ENCODE data around the gene DNAL4. TPM values are rescaled to one million over a fixed set of nuclear protein-coding genes. Genes with fewer than 3 reads are reported as not detected.

Gene DNAL4
- total RNA-seq, 4 donors from 2014 or later, result 5.8 to 14.3 (median 8.8) TPM

GRCh38 chr22:38837414-38837928 lies 43.5 kb upstream of the DNAL4 start:
- no peak for TF ChIP-seq CTCF (IDR thresholded peaks at IDR 0.05; ENCODE audit: low read depth)

- no peak for TF ChIP-seq CTCF (IDR thresholded peaks at IDR 0.05; ENCODE audit: low read depth)
These were observed 42.0 kb upstream of the DNAL4 start for GRCh38 chr22:38835888-38836301.

- TF ChIP-seq CTCF (IDR thresholded peaks at IDR 0.05; ENCODE audit: low read depth), result no peak
These were observed 41.0 kb upstream of the DNAL4 start for GRCh38 chr22:38834991-38835390.

GRCh38 chr22:38834215-38834953 lies 40.4 kb upstream of the DNAL4 start:
- no peak for TF ChIP-seq CTCF (IDR thresholded peaks at IDR 0.05; ENCODE audit: low read depth)

- no peak for TF ChIP-seq CTCF (IDR thresholded peaks at IDR 0.05; ENCODE audit: low read depth)
These were observed 39.1 kb upstream of the DNAL4 start for GRCh38 chr22:38833061-38833460.

GRCh38 chr22:38832005-38832978 lies 38.3 kb upstream of the DNAL4 start:
- TF ChIP-seq CTCF (IDR thresholded peaks at IDR 0.05; ENCODE audit: low read depth), result no peak
